ENCODE data around the gene VDAC1.
"Not testable (repeated sequence)": the region's sequence is repeated elsewhere in the genome, so short reads cannot be mapped to it uniquely, and the experiment has no call there.

VDAC1 gene

GRCh38 chr5:133963493-133964128 lies 41.2 kb downstream of the VDAC1 start:
- DNase-seq: no peak

- DNase-seq: no peak
Observed at GRCh38 chr5:133962801-133963476, 41.8 kb downstream of the VDAC1 start.

- no peak for DNase-seq
Observed at GRCh38 chr5:133962131-133962530, 42.6 kb downstream of the VDAC1 start.

GRCh38 chr5:133959643-133960042 lies 45.1 kb downstream of the VDAC1 start:
- DNase-seq: no peak

GRCh38 chr5:133957591-133957990 lies 47.2 kb downstream of the VDAC1 start:
- DNase-seq: no peak

GRCh38 chr5:133957080-133957479 lies 47.7 kb downstream of the VDAC1 start:
- no peak for DNase-seq

GRCh38 chr5:133956196-133956595 lies 48.6 kb downstream of the VDAC1 start:
- not testable (repeated sequence) for DNase-seq

GRCh38 chr5:133953568-133954145 lies 51.1 kb downstream of the VDAC1 start:
- DNase-seq: no peak

- DNase-seq: no peak
Observed at GRCh38 chr5:133952729-133953567, 51.8 kb downstream of the VDAC1 start.

GRCh38 chr5:133950821-133951612 lies 53.8 kb downstream of the VDAC1 start:
- DNase-seq: no peak

GRCh38 chr5:133948721-133949120 lies 56.1 kb downstream of the VDAC1 start:
- no peak for DNase-seq

- no peak for DNase-seq
Observed at GRCh38 chr5:133947431-133947841, 57.3 kb downstream of the VDAC1 start.

GRCh38 chr5:133945568-133945967 lies 59.2 kb downstream of the VDAC1 start:
- DNase-seq: no peak

GRCh38 chr5:133944263-133945185 lies 60.3 kb downstream of the VDAC1 start:
- peak; percentile 72 for DNase-seq

- no peak for DNase-seq
Observed at GRCh38 chr5:133943475-133943817, 61.3 kb downstream of the VDAC1 start.

- no peak for DNase-seq
Observed at GRCh38 chr5:133942614-133943474, 61.9 kb downstream of the VDAC1 start.

GRCh38 chr5:133941456-133942196 lies 63.1 kb downstream of the VDAC1 start:
- no peak for DNase-seq

GRCh38 chr5:133939668-133940067 lies 65.1 kb downstream of the VDAC1 start:
- DNase-seq: no peak

- no peak for DNase-seq
Observed at GRCh38 chr5:133938929-133939328, 65.8 kb downstream of the VDAC1 start.
